Inferior parietal cortex (tissue), 1 donor: ENCODE data around the gene XKR3.
"Not testable (repeated sequence)": the region's sequence is repeated elsewhere in the genome, so short reads cannot be mapped to it uniquely, and the experiment has no call there.

Experiments used
- DNase-seq: peaks from one replicate; pipeline ENCODE4 v3.0.0-alpha.2; 2016; ENCODE audit errors: extremely low spot score

Gene XKR3

GRCh38 chr22:16748160-16748929 is 76.9 kb downstream of the XKR3 start:
- DNase-seq = not testable (repeated sequence)

- not testable (repeated sequence) for DNase-seq
Observed at GRCh38 chr22:16747266-16748159, 77.7 kb downstream of the XKR3 start.

GRCh38 chr22:16734271-16734670 is 90.9 kb downstream of the XKR3 start:
- DNase-seq = not testable (repeated sequence)
